GM12864 (cell line): ENCODE results near the gene PCBP3.

ENCODE experiments used
- DNase-seq: peaks from one replicate; pipeline ENCODE4 v3.0.0-alpha.2; 2011; ENCODE audit warnings: low read depth
- H3K4me3 ChIP-seq: 2 replicates; pipeline ENCODE4 v1.5.1; 2011; ENCODE audit warnings: mild to moderate bottlenecking, low read depth, low read length, control low read depth
- CTCF ChIP-seq: IDR thresholded peaks from 2 replicates; pipeline ENCODE4 v1.5.1; 2011; ENCODE audit warnings: low read depth, mild to moderate bottlenecking, moderate library complexity, low read length, control low read depth, inconsistent platforms; ENCODE audit errors: missing control alignments

The PCBP3 gene

GRCh38 chr21:45765375-45765774, 121.8 kb downstream of the PCBP3 start:
- no peak overlapping the region for H3K4me3 ChIP-seq
- TF ChIP-seq CTCF, result no peak
- DNase-seq, result no peak

GRCh38 chr21:45766055-45766454, 122.5 kb downstream of the PCBP3 start:
- no peak for TF ChIP-seq CTCF
- no peak overlapping the region for H3K4me3 ChIP-seq
- DNase-seq, result no peak

GRCh38 chr21:45766501-45766900, 123.0 kb downstream of the PCBP3 start:
- TF ChIP-seq CTCF, result no peak
- DNase-seq, result no peak
- no peak overlapping the region for H3K4me3 ChIP-seq

- DNase-seq, result no peak
- no peak for TF ChIP-seq CTCF
- H3K4me3 ChIP-seq, result no peak overlapping the region
These were observed 123.8 kb downstream of the PCBP3 start for GRCh38 chr21:45767071-45768006.

GRCh38 chr21:45768011-45768739, 124.7 kb downstream of the PCBP3 start:
- H3K4me3 ChIP-seq, result no peak overlapping the region
- DNase-seq, result no peak
- TF ChIP-seq CTCF, result no peak

- no peak for DNase-seq
- peak; percentile 21 for TF ChIP-seq CTCF
- H3K4me3 ChIP-seq, result no peak overlapping the region
These were observed 125.2 kb downstream of the PCBP3 start for GRCh38 chr21:45768740-45769048.
